GM19239 (cell line): Measurements from ENCODE around the gene ADGRA1.

Experiments
- DNase-seq: peaks from one replicate; pipeline ENCODE4 v3.0.0; 2011; ENCODE audit warnings: low spot score; ENCODE audit not compliant: insufficient read length
- FAIRE-seq: peaks from 2 replicates; lab custom pipeline; 2011; peaks lifted over from hg19 to GRCh38; lab: Jason Lieb, UNC

Gene ADGRA1

GRCh38 chr10:133090654-133091053 is 2.9 kb downstream of the ADGRA1 start:
- DNase-seq (no peak), FAIRE-seq (no peak)

- no peak for FAIRE-seq
- DNase-seq, result no peak
Measured at GRCh38 chr10:133091316-133091715, 3.6 kb downstream of the ADGRA1 start.

- FAIRE-seq (no peak), DNase-seq (no peak)
Measured at GRCh38 chr10:133093291-133093690, 5.6 kb downstream of the ADGRA1 start.

DNA sequence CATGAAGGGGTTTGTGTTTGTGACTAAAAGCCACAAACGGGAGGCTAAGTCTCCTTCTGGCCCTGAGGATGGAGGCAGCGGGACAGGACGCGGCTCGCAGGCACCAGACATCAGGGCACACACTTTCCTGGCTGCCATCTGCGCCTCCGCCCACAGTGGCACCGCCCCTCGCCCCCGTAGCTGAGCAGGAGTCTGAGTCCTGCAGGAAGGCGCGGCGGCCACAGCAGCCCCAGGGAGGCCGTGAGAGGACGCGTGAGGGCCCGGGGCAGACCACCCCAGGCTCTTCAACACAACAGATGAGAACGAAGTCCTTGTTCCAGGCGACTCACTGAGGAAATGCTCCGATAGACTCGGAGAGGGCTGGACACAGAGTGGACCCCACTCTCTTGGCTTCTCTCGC is 6.6 kb downstream of the ADGRA1 start:
- DNase-seq (no peak), FAIRE-seq (no peak)

DNA sequence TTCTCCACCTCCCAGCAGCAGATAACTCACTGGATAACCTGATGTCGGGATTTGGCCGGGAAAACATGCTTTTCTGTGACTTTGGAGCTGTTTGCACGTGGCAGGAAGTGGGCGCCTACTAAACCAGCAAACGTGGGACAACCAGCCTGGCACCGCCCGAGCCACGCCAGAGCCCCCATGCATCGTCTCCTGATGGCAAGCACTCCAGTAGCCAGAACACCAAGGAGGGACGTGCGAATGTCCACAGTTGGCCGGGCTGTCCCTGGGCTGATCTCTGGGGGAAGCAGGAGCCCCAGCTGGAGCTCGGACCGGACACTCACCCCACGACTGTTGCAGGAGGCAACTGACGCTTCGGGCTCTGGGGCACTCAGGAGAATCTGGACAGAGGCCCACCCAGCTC is 7.1 kb downstream of the ADGRA1 start:
- no peak for DNase-seq
- no peak for FAIRE-seq

GRCh38 chr10:133095586-133095985 is 7.9 kb downstream of the ADGRA1 start:
- no peak for FAIRE-seq
- DNase-seq, result no peak

DNA sequence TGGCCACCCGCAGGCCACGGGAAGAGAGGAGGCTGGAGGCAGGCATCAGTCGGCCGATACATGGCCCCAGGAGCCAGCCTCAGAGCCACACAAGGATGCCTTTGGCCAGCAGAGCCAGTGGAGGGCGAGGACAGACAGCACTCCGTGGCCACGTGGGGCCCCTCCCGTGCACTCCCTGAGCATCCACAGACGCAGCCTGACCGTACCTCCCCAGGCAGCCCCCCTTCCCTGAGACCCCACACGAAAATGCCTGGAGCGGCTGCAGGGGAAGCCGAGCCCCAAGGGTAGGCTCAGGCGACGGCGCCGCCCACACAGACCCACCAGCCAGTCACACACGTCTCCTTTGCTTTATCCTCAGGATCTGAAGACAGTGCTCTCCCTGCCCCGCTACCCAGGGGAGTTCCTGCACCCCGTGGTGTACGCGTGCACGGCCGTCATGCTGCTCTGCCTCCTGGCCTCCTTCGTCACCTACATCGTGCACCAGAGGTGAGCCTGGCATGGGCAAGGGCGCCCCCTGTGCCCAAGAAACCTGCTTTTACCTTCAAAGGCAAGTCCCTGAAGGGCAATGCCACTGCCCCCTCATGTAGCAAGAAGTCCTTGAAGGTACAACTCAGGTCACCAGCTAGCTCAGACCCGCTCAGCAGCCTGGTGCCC is 9.0 kb downstream of the ADGRA1 start:
- no peak for DNase-seq
- no peak for FAIRE-seq

- FAIRE-seq, result no peak
- DNase-seq, result no peak
Measured at GRCh38 chr10:133097418-133097817, 9.7 kb downstream of the ADGRA1 start.

GRCh38 chr10:133097961-133098360 is 10.2 kb downstream of the ADGRA1 start:
- FAIRE-seq, result no peak

GRCh38 chr10:133098426-133099124 is 10.9 kb downstream of the ADGRA1 start:
- DNase-seq, result no peak
- no peak for FAIRE-seq

More at GRCh38 chr10:133097961-133098360, 10.2 kb downstream of the ADGRA1 start:
- no peak for DNase-seq

DNA sequence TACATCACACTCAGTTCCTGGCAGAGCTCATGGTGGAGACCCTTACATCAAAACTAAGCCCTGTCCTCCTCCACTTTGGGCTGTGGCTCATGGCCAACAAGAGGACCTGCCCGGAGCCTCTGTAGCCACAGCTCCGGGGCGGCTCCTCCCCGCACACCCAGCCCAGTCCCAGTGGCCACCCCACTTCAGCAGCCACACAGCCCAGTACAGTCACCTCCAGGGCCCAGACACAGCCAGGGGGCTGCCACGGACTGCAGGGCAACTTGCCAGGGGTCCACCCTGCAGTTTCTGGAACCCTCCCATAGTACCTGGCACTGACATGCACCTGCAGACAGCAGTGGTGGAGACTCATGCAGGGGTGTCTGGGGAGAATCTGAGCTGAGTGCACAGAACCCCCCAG is 11.8 kb downstream of the ADGRA1 start:
- DNase-seq (no peak), FAIRE-seq (no peak)

DNA sequence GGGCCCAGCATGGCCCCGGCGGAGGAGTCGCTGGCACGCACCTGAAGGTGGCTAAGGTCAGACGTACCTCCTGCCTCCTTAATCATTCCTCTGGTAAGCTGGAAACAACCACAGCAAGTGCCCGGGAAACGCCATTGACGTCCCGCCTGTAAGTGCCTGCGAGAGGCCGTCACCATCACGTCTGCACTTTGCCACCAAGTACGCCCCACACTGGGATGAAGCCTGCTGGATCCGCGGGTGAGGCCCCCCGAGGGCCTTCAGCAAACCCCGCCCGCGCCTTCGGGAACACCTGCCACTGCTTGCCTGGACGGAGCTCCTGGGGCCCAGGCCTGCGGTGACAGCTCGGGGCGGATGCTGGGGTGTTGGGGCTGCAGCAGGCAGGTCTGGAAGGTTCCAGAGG is 12.5 kb downstream of the ADGRA1 start:
- DNase-seq (no peak), FAIRE-seq (no peak)

- FAIRE-seq, result no peak
- no peak for DNase-seq
Measured at GRCh38 chr10:133100706-133101415, 13.1 kb downstream of the ADGRA1 start.

DNA sequence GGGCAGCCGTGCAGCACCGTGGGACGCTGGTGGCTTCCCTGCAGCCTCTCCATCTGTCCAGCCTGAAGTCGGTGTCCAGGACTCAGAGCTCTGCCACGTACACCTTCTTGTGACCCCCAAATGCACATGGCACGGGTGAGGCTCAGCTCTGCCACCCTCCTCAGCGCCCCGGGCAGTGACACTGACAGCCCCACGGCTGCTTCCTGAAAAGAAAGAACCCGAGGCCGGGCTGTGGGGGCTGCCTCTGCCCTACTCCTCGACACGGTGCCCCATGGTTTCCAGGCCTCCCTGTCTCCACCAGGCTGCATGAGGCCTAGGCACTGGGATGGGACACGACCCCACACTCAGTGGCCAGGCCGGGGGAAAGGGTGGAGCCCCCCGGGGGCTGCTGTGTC is 13.7 kb downstream of the ADGRA1 start:
- FAIRE-seq, result no peak
- DNase-seq, result no peak

- DNase-seq, result no peak
- FAIRE-seq, result no peak
Measured at GRCh38 chr10:133102415-133103095, 14.8 kb downstream of the ADGRA1 start.

- FAIRE-seq, result no peak
Measured at GRCh38 chr10:133103311-133103910, 15.7 kb downstream of the ADGRA1 start.

GRCh38 chr10:133104068-133104962 is 16.6 kb downstream of the ADGRA1 start:
- DNase-seq, result no peak
- no peak for FAIRE-seq

More at GRCh38 chr10:133103311-133103910, 15.7 kb downstream of the ADGRA1 start:
- DNase-seq, result no peak

DNA sequence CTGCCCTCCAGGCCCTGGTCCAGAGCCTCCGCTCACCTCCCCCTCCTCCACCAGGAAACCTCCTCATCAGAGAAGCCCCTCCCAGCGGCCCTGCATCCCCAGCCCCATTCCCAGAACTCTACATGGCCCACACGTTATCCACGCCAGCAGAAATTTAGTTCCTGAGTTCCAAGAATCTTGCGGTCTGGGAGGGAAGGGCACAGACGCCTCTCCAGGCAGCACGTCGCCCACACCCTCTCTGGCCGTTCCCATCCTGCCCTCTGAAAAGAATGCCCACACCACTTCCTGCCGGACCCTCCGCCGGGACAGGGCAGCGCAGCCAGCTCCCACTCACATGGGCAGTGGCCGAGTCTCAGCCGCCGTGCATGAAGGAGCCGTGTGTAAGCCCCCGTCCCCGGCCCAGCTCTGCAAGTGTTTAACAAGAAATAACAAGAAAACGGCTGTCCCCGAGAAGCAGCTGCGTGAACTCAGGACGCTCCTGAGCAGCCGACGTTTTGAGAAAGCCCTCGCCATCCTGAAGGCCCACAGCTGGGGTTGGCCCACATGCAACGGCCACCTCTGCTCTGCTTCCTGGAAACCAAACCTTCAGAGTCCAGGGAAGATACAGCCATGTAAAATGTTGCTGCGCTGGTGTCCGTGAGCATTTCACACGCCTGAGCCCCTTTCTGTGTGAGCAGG is 17.4 kb downstream of the ADGRA1 start:
- DNase-seq, result no peak
- no peak for FAIRE-seq
